ENCODE data around the gene GGN. TPM values are rescaled to one million over a fixed set of nuclear protein-coding genes. Genes with fewer than 3 reads are reported as not detected.

The GGN gene
- total RNA-seq, 1 experiment from 2014 or later, result 1.5 TPM

GRCh38 chr19:38385057-38385803 is 2.6 kb downstream of the GGN start:
- Histone ChIP-seq H3K27ac (ENCODE audit: insufficient read length, low read depth, low read length) (no peak overlapping the region), H4K20me1 (ENCODE audit: control insufficient read depth, insufficient read depth, insufficient read length) (no peaks in the 10 kb centered on the region), H3K9me3 (ENCODE audit: control insufficient read depth, low read depth, low read length) (no peaks in the 10 kb centered on the region), H4K8ac (replicated peaks; ENCODE audit: insufficient read length, low read depth, low read length) (no peak overlapping the region), H3K79me2 (ENCODE audit: insufficient read depth, low read length) (no peaks in the 10 kb centered on the region; the same call in 1 of the 2 replicates), H2BK120ac (ENCODE audit: low read depth, low read length, poor library complexity, severe bottlenecking) (no peak overlapping the region), H3K23ac (ENCODE audit: insufficient read length, low read depth, low read length) (no peak overlapping the region), H3K9ac (ENCODE audit: extremely low read depth, insufficient read length, low read length) (no peak overlapping the region), H4K91ac (ENCODE audit: insufficient read length, low read depth, low read length) (no peak overlapping the region), H3K4me1 (ENCODE audit: insufficient read depth, low read length) (no peaks in the 10 kb centered on the region; the same call in 1 of the 2 replicates), H3K18ac (ENCODE audit: insufficient read length, low read depth, low read length) (no peak overlapping the region), H3K4me2 (ENCODE audit: insufficient read depth, insufficient read length, low read length) (no peak overlapping the region), H2BK20ac (ENCODE audit: low read depth, low read length, poor library complexity, severe bottlenecking) (no peak overlapping the region), H3K79me1 (ENCODE audit: insufficient read depth, low read depth, low read length, poor library complexity, severe bottlenecking) (no peaks in the 10 kb centered on the region), H3K14ac (ENCODE audit: insufficient read depth, low read length) (no peak overlapping the region), H2AK5ac (ENCODE audit: insufficient read length, low read length) (no peak overlapping the region), H3K56ac (ENCODE audit: insufficient read length, low read depth, low read length) (no peak overlapping the region), H3K23me2 (ENCODE audit: insufficient read length, low read depth, low read length, poor library complexity, severe bottlenecking) (peaks cover 35% of the 10 kb centered on the region), H3K4ac (ENCODE audit: low read depth, low read length) (no peak overlapping the region), H2BK15ac (ENCODE audit: low read depth, low read length) (no peak overlapping the region), H3K27me3 (ENCODE audit: insufficient read depth, low read length) (no peaks in the 10 kb centered on the region), H2BK5ac (ENCODE audit: insufficient read length, low read length) (no peak overlapping the region), H4K5ac (ENCODE audit: insufficient read length, low read depth, low read length) (no peak overlapping the region), H2BK12ac (ENCODE audit: insufficient read length, low read depth, low read length) (no peak overlapping the region), H2AFZ (ENCODE audit: low read length) (no peak overlapping the region), H3T11ph (ENCODE audit: low read length) (no peak overlapping the region)
- Mint-ChIP-seq H3K9me3 (no peaks in the 10 kb centered on the region), H3K4me1 (peaks cover 15 to 25% of the 10 kb centered on the region in 2 experiments), H3K27me3 (ENCODE audit: low read depth) (peaks cover 2% of the 10 kb centered on the region; the same call in 1 of the 2 replicates), H3K27ac (no peak overlapping the region), H3K4me3 (no peak overlapping the region), H3K36me3 (ENCODE audit: insufficient read depth in 1 of 3, low read depth in 3 of 3) (peaks cover 17 to 43% (median 35%) of the 10 kb centered on the region in 3 experiments; a peak in 6 of 7 replicates)
- no peak for TF ChIP-seq CTCF (conservative IDR thresholded peaks at IDR 0.05)
- WGBS (ENCODE audit: extremely low coverage, insufficient read length, low lambda C conversion rate), result no CpG with 5 or more reads among the region's 40 CpGs
- peak; percentile 51 for DNase-seq

Data from H9 (cell line).